ENCODE measurements around the gene TSPEAR. TPM values are rescaled to one million over a fixed set of nuclear protein-coding genes. Genes with fewer than 3 reads are reported as not detected.

Gene TSPEAR
- total RNA-seq, 1 experiment from 2014 or later: not detected

DNA sequence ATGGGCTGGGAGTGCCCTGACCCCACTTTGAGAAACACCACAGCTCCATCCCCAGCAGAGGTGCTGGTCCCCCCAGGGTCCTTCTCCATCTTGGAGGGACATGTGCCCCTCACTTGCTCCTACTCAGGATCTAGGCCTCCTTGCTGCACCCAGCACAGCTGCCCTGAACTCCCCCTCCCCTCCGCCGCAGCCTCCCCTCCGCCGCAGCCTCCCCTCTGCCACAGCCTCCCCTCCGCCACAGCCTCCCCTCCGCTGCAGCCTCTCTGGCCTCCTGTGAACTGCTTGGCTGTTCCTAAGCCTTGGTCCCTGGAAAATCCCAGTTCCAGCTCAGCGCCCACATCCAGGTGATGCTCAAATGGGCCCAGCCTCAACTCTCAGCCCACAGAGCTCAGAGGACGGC, 15.9 kb upstream of the TSPEAR start:
- no peak overlapping the region for H3K27ac ChIP-seq (ENCODE audit: low read length)
- H3K36me3 ChIP-seq (ENCODE audit: control insufficient read depth, insufficient read depth, low read length): no peaks in the 10 kb centered on the region
- H3K4me1 ChIP-seq (ENCODE audit: control insufficient read depth, insufficient read depth, low read length): no peaks in the 10 kb centered on the region
- intact Hi-C loops (cut with micrococcal nuclease; ENCODE audit: unreplicated experiment): no loop called here
- ATAC-seq: no peak
- ChIA-PET CTCF (no interaction called here), POLR2A (no interaction called here)
- H3K9me3 ChIP-seq (ENCODE audit: control insufficient read depth, insufficient read depth, low read depth, low read length): no peaks in the 10 kb centered on the region
- TF ChIP-seq POLR2AphosphoS5 (IDR thresholded peaks at IDR 0.05; ENCODE audit: low read depth, low read length): no peak
- TF ChIP-seq, protein P1, sequence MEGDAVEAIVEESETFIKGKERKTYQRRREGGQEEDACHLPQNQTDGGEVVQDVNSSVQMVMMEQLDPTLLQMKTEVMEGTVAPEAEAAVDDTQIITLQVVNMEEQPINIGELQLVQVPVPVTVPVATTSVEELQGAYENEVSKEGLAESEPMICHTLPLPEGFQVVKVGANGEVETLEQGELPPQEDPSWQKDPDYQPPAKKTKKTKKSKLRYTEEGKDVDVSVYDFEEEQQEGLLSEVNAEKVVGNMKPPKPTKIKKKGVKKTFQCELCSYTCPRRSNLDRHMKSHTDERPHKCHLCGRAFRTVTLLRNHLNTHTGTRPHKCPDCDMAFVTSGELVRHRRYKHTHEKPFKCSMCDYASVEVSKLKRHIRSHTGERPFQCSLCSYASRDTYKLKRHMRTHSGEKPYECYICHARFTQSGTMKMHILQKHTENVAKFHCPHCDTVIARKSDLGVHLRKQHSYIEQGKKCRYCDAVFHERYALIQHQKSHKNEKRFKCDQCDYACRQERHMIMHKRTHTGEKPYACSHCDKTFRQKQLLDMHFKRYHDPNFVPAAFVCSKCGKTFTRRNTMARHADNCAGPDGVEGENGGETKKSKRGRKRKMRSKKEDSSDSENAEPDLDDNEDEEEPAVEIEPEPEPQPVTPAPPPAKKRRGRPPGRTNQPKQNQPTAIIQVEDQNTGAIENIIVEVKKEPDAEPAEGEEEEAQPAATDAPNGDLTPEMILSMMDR (IDR thresholded peaks at IDR 0.05): no peak
- DNase-seq (ENCODE audit: low read depth, low spot score): no peak
- BruUV-seq (replicated peaks): no TSS peak
- no peak overlapping the region for H3K4me3 ChIP-seq (ENCODE audit: low read depth in 2 of 2, low read length in 2 of 2)
- no peaks in the 10 kb centered on the region for H3K27me3 ChIP-seq (ENCODE audit: control insufficient read depth, insufficient read depth, low read length)
- in situ Hi-C loops (cut with HindIII; ENCODE audit: low pct_unique_long_range_greater_than_20kb, low sequenced_read_pairs): no loop called here

GRCh38 chr21:44726826-44727225, 15.5 kb upstream of the TSPEAR start:
- Histone ChIP-seq H3K9me3 (ENCODE audit: control insufficient read depth, insufficient read depth, low read depth, low read length) (no peaks in the 10 kb centered on the region), H3K4me1 (ENCODE audit: control insufficient read depth, insufficient read depth, low read length) (no peaks in the 10 kb centered on the region), H3K4me3 (ENCODE audit: low read depth in 2 of 2, low read length in 2 of 2) (no peak overlapping the region), H3K36me3 (ENCODE audit: control insufficient read depth, insufficient read depth, low read length) (no peaks in the 10 kb centered on the region), H3K27ac (ENCODE audit: low read length) (no peak overlapping the region), H3K27me3 (ENCODE audit: control insufficient read depth, insufficient read depth, low read length) (no peaks in the 10 kb centered on the region)
- DNase-seq (ENCODE audit: low read depth, low spot score): no peak
- in situ Hi-C loops (cut with HindIII; ENCODE audit: low pct_unique_long_range_greater_than_20kb, low sequenced_read_pairs) (no loop called here), intact Hi-C loops (cut with micrococcal nuclease; ENCODE audit: unreplicated experiment) (no loop called here)
- ATAC-seq: no peak
- BruUV-seq (replicated peaks): no TSS peak
- ChIA-PET CTCF (no interaction called here), POLR2A (no interaction called here)
- TF ChIP-seq, protein P1 (IDR thresholded peaks at IDR 0.05): no peak
- TF ChIP-seq REST (IDR thresholded peaks at IDR 0.05; ENCODE audit: insufficient read depth in 1 of 2, low read depth in 2 of 2, low read length in 1 of 2) (no peak), POLR2AphosphoS5 (IDR thresholded peaks at IDR 0.05; ENCODE audit: low read depth, low read length) (no peak), SIN3A (IDR thresholded peaks at IDR 0.05; ENCODE audit: borderline replicate concordance, insufficient read depth, low read depth, low read length) (no peak), TCF7L2 (IDR thresholded peaks at IDR 0.05; ENCODE audit: low read depth, low read length) (no peak)
